Retina (tissue), 1 donor: Measurements from ENCODE around the gene HNRNPF.
A peak's percentile ranks its signal among the peaks of the same experiment; 100 is the strongest.

Source experiments
- DNase-seq: peaks from one replicate; pipeline ENCODE4 v3.0.0-alpha.2; 2016

The HNRNPF gene

DNA sequence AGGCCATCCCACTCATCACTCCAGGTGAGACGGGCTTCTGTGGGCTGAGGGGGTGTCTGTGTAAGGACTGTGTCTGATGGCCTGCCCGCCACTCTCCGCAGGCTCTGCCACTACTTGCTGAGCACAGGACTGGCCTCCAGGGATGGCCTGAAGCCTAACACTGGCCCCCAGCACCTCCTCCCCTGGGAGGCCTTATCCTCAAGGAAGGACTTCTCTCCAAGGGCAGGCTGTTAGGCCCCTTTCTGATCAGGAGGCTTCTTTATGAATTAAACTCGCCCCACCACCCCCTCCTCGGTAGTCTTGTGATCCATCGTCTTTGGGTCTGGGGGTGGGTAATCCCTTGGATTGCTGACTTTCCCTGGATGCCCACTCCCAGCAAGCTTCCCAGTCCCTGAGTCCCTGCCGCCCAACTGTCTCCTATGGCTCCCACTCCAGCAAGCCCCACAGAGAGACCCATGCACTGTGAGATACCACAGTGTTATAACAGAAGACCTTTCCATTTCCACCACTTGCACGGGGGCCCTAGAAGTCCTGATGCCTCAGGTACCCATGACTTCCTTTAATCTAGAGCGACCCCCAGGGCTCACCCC is 32.8 kb downstream of the HNRNPF start:
- DNase-seq, result no peak

DNA sequence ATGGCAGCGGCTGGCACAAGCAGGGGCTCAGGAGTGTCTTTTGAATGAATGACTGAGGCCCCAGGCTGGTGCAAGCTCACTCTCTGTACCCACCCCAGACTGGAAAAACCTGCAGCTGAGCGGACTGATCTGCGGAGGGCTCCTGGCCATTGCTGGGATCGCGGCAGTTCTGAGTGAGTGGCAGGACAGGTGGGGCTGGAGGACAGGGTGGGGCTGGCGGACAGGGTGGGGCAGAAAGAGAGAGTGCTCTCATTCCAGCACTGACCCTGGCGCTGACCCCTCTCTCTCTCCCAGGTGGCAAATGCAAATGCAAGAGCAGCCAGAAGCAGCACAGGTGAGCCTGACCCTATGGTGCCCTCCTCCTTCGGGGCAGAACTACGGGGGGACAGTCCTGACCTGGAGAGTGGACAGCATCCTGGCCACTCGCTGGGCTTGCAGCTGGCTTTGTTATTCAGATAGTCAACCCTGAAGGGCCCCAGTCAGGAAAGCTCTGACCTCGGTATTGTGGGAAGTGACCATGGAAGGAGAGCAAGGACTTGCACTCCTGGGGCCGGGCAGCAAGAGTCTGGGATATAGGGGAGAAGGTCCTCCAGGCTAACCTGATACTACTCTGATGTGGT is 33.5 kb downstream of the HNRNPF start:
- no peak for DNase-seq

DNA sequence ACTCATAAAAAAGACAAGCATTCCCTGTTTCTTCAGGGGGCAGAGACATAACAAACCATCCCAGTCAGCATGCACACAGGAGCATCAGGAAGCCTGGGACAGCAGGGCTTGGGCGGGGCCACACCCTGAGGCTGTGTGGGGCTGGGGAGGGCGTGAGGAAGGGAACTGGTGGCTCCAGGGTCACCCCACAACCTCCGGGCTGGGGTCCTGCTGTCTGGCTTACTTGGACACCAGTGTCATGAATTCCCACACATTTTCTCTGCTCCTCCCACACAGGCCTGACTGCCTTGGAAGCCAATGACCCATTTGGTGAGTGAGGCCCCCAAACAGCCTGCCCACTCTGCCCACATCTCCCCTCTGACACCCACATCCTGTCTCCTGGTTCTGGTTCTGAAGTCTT is 34.8 kb downstream of the HNRNPF start:
- DNase-seq, result no peak

DNA sequence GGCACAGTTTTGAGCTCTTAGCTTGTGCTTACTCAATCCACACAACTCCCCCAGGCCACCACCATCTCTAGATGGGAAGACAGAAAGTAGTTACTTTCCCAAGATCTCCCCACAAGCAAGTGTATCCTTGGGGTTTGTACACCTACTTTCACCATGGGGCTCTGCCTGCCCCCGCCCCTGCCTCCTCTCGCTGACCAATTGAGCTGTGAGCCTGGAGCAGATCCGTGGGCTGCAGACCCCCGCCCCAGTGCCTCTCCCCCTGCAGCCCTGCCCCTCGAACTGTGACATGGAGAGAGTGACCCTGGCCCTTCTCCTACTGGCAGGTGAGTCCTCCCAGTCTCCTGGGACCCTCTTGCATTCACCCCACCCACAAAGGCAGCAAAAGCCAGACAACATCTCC is 35.5 kb downstream of the HNRNPF start:
- DNase-seq, result no peak

DNA sequence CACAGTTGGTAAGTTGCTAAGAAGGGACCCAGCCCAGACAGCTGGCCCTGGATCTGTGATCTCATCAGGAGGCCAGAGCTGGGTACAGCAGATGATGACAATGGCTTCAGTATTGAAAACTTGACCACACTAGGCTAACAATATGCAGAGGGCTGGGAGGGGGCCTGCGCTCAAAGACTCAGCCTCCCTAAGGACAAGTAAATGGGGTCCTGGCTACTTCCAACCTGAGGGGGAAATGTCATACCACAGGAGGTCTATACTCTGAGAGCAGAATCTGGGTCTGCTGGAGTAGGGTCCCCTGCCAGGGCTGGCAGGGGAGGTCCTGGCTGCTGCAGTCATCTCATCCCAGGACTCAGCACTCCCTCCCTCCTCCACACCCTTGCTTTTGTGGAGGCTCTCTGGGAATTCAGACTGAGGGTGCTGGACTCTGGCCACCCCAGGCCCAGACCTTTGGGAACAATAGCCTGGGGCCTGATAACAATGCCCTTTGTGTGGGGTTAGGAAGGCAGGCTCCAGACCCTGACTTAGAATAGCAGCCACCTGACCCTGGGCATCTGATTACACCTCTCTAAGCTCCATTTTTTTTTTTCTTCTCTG is 36.1 kb downstream of the HNRNPF start:
- peak; percentile 41 for DNase-seq

DNA sequence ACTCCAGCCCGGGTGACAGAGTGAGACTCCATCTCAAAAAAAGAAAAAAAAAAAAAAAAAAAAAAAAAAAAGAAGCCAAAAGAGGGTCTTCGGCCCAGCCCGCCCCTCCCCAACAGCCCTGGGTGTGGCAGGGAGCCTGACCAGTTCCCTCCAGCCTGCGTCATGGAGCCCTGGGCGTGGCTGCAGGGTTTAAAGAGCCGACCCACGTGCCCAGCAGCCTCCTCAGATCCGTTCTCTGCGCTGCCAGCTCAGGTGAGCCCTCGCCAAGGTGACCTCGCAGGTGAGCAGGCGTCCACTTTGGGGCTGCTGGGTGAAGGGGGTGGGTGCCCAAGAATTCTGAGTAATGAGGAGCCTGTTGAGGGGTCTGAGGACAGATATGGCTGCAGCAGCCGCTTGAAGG is 37.6 kb downstream of the HNRNPF start, which contains the start of gene FXYD4:
Gene FXYD4 (plus strand): TSS at position 219 of the 400 bp plus-strand sequence. CDS start 2,111 bp downstream, outside the sequence.
- no peak for DNase-seq

DNA sequence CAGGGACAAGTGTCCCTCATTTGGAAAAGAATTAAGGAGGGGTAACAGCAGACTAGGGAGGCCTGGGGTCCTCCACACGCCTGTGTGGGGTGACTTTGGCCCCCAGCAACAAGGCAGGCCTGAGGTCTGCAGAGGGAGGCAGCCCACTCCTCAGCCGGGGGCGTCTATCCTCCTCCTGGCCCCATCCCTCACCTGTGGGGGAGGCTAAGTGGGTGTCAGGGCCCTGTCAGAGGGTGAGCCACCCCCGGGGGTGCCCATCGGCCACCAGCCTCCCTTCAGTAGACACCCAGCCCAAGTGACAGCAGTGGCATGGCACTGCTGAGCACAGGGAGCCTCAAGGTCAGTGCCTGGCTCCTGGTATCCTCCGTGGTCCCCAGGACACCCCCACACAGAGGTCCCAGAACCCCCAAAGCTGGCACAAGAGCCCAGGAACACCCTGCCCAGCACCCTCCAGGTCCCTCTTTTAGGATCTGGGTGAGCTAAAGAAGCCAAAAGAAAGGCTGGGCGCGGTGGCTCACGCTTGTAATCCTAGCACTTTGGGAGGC is 38.2 kb downstream of the HNRNPF start:
- DNase-seq, result no peak

DNA sequence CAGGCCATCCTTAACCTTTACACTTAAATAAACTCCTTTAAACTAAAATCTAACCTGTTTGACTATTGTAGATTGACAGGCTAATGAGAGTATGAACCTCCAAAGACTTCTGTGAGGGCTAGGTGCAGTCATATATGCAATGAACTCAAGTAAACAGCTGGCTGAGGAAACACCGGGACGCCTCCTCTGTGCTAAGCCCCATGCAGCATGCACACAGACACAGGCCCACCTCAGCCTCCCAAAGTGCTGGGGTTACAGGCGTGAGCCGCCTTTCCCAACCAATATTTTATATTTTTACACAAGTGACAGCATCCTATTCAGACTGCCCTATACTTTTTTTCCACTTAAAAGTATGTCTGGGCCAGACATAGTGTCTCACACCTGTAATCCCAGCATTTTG is 39.1 kb downstream of the HNRNPF start:
- DNase-seq, result no peak

DNA sequence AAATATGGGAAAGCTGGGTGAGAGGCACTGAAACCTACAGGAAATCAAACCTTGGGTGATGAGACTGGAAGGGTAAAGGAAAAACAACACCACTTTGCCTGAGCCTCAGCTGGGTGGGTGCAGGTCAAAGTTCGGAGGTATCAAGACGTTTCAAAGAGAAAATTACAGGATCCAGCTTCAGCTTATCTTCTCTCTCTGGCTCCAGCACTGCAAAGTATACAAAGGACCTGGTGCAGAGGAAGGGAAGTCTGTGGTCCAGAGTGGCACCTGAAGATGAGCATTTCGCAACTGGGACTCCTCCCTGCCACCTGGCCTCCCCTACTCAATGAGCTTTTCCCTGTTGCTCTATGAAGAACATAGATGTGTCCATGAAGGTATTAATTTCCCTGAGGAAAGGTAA is 44.0 kb downstream of the HNRNPF start:
- no peak for DNase-seq

DNA sequence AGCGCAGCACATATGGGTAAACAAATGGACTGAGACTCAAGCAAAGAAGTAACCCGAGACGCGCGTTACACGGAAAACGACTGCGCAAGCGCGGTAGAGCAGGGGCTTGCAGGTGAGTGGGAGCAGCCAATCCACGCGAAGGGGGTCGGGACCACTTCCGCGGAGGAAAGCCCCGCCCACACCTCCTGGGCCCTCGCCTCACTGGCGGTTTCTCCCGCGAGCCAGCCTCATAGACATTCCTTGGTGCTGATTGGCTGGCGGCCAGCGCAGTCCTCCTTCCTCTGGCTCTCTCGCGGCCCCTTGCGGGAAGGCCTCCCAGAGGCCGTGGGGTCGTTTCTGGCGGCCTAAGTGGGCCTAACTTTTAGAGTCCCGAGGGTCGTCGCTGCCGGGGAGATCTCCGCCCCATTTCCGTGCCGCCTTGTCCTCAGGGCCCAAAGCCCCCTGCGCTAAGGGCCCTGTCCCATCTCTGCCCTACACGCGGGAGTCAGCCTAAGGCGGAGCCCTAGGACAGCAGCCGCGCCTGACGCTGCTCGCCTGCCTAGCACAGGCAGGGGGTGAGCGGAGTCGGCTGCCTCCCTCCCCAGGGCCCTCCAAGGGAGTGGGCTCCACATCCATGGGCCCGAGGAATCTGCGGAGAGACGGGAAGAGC is 46.7 kb downstream of the HNRNPF start:
- peak; percentile 97 for DNase-seq

DNA sequence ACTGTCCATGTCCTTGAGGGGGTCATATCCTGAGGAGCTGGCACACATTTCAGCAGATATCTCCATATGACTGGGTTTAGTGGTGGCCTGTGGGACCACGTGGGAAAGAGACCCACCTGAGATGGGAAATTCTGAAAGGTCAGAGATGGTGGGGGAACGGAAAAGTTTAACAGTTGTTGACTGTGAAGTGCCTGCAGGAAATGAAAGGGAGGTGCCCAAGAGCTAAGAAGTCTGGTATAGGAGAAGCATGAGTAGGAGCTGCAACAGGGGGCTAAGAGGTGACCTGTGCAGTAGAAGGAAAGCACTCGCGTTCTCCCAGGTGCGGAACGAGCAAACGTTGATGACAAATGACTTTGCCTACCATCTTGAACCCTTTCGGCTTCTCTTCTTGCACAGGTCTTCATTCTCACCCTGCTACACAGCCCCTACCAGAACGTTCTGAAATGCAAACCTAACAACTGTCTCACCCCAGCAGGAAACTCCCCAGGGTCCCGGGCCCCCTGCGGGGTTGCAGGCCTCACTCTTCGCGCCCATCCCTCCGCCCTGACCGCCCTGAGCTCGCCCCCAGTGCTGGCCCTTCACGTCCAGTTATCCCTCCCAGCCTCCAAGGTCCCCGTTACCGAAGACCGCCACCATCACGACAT is 47.3 kb downstream of the HNRNPF start:
- DNase-seq, result no peak

DNA sequence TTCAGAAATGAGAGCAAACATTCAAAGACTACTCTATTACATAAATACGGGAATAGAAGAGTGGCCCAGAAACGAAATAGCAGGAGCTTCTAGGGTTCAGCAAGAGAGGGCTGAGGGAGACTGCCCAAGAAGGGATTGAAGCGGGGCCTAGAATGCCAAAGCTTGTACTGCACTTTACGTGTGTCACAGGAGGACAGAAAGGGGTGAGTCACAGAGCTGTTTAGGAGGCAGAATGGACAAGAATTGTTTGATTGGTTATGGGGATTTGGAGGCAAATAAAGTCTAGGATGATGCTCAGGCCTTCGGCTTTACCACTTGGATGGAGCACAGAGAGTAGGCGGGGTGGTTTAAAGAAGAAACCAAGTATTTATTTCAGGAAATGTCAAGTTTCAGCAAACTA is 48.9 kb downstream of the HNRNPF start:
- DNase-seq, result no peak

DNA sequence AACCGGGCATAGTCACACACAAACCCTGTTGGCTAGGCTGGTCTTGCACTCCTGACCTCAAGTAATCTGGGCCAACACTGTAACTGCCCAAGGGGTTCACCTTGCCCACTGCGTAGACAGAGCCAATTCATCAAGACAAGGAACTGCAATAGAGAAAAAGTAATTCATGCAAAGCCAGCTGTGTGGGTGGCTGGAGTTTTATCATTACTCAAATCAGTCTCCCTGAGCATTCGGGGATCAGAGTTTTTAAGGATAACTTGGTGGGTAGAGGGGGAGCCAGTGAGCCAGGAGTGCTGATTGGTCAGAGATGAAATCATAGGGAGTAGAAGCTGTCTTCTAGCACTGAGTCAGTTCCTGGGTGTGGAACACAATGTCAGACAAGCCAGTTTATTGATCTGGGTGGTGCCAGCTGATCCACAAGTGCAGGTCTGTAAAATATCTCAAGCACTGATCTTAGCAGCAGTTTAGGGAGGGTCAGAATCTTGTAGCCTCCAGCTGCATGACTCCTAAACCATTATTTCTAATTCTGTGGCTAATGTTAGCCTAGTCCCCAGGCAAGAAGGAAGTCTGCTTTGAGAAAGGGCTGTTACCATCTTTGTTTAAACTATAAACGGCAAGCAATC is 53.1 kb downstream of the HNRNPF start:
- no peak for DNase-seq

DNA sequence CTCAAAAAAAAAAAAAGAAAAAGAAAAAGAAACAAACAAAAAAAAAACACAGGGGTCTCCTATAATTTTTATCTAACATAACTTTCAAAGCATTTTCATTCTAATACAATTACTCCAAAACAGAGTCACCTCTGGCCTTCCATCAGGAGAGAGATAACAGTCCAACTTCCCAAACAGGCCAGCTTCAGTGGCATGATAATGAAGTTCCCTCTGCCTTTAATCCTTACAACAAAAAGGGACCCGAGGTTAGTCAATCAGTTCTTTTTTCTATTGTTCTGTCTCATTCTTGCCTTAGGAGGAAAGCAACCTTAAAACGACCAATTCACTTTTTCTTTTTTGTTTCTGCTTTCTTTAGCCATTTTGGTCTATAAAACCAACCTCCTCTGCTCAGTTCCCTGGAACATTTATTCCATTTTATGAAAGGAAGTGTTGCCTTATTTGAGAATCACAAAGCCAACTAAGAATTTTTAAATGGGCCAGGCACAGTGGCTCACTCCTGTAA is 54.1 kb downstream of the HNRNPF start:
- no peak for DNase-seq

DNA sequence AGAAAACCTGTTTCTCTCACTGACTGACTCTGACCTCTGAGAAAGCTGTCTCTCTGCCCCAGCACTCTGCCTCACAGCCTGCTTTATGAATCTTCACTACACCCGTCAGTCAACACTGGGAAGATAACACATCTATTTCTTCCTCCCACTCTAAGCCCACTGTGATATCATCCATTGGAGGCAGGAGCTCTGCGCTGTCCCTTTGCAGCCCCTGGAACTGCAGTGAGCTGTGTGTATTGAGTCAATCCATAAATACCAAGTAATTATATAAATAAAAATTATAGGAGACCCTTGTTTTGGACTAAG is 54.7 kb downstream of the HNRNPF start:
- no peak for DNase-seq

DNA sequence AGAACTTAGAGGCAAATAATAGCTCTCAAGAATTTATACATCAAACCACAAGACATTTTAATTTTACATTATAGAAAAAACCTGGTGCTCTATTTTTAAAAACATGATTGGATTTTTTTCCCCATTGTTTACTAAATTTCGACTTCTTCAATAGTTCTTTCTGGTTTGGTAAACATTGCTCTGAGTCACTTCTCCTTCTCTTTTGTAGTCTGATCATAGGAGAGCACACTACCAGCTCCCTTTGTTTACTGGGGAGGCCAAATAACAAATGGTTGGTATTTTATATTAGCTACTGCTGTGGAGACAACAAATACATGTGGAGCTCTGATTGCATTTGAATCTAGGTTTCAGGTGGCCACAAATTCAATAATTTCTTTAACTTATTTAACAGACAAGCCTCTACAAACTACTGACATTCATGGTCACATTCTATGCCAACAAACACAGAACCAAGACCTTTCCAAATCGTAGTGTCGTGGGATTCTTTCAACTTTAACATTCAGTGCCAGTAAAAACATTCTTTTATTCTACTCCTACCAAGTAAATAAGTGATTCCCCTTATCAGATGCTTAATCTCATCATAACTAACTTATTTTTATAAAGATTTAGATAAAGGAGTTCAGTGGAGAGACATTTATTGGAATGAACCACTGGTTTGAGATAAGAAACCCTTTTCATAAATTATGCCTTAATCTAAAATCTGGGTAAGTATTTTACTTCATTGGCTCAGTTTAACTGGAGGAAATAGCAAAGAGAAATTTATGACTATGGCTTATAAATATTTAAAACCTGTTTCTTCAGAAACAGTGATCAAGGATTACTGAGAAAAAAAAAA is 55.3 kb downstream of the HNRNPF start:
- no peak for DNase-seq

DNA sequence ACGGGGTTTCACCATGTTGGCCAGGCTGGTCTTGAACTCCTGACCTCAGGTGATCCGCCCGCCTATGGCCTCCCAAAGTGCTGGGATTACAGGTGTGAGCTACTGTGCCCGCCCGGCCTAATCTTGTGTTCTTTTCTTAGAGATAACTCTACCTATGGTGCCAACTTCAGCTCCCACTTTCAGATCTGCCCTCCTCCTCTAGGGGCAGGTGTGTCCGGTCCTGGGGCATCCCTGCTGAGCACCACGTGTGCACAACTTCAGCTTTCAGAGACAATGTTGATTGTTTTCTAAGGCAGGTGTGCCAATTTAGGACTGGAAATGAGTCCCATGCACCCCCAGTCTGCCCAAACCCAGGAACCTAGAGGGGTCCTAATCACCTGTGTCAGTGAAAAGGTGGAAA is 56.0 kb downstream of the HNRNPF start:
- DNase-seq, result no peak

DNA sequence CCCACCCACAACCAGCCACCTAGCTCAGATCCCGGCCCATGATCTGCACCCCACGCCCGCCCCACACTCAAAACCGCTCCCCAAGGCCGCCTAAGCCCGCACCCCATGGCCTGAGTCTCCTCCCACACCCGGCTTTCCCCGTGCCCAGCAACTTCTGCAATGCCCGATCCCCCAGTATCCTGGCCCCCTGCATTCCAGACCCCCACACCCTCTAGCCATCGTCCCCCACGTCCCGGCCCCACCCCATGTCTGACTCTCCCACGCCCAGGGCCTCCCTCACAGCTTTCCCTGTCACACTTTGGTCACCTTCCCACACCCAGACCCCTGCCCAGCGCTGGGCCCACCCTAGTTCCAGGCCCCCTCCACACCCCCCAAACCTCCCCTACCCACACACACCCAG is 57.7 kb downstream of the HNRNPF start:
- DNase-seq, result no peak

DNA sequence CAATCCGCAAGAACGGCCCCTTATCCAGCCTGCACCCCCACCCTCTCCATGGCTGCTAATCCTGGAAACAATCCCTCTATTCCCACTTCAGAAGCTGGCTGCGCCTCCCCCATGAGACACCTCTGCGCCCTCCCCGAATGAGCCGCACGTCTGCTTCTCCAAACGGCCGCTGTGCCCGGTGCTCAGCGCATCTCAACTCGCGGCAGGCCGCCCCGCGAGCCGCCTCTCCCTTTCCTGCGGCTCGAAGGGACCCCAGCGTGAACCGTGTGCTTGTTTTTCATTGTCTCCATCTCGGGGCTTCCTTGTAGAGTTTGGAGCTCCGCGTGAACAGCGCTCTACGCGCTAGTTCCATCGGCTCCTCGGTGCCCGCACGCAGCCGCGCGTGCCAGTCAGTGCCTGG is 58.3 kb downstream of the HNRNPF start:
- peak; percentile 63 for DNase-seq

DNA sequence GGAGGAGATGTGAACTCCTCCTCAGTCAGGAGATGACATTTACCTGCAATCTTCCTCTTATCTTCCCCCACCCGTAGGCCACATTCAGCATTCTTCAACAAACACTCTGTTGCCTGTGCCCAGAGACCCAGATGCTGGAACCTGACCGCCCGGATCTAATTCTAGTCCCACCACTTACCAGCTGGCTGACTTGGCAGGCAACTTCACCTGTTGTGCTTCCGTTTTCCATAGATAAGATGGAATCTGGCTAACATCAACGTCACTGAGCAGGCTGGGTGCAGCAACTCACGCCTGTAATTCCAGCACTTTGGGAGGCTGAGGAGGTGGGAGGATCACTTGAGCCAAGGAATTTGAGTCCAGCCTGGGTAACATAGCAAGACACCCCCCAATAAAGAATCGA is 58.8 kb downstream of the HNRNPF start:
- DNase-seq, result no peak

DNA sequence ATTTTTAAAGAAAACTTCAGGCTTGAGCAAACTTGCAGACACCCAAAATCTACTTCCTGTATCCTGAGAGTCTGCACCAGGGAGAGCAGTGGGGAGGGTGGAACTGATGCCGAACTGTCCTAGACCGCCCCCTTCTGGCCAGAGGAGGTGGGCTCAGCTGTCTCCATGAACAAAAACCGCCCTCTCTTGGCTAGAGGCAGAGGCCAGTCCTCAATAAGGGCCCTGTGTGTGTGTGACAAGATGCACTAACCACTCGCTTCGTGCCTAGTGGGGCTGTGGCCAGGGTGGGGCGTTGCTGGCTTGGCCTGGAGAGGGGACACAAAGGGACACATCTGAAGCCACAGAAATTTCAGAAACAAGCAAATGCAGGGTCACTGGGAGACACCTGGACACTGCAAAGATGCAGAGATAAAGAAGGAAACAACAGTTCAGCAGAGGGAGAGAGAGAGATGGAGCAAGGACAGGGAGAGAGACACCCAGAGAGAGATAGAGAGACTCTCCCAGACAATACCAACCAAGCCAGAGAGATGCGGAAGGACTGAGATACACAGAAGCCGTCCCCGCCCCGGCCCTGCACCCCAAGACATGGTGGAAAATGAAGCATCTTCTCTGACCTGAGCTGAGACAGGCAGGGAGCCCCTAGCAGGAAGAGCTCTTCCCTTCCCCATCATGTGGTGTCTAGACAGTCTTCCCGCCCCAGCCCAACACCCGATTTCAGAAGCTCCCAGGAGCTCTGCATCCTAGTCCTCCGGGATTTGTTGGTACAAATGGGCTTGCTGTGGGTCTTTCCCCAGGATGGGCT is 60.3 kb downstream of the HNRNPF start:
- DNase-seq, result peak; percentile 89
